Stomach (tissue), 9 donors: ENCODE measurements around the gene CAPZB. TPM values are rescaled to one million over a fixed set of nuclear protein-coding genes. Genes with fewer than 3 reads are reported as not detected.

Source experiments
- DNase-seq, 2 donors: peaks; one replicate each; pipeline versions ENCODE4 v3.0.0 to v3.0.0-alpha.2; 2013 to 2019
- H3K27ac ChIP-seq, 5 donors: fragments of 200-600 bp in 4 of 5; sonication (generic) in 4 of 5; one replicate each; pipeline ENCODE4 v1.5.1; 2013 to 2019; ENCODE audit warnings: mild to moderate bottlenecking in 1 of 5, moderate library complexity in 1 of 5
- H3K27me3 ChIP-seq, 3 donors: fragments of 200-600 bp; sonication (generic); one replicate each; pipeline ENCODE4 v1.5.1; 2017 to 2019; ENCODE audit warnings: mixed run types in 1 of 3
- H3K36me3 ChIP-seq, 4 donors: fragments of 200-600 bp; sonication (generic); 1 replicate in 3 of 4; 2 replicates in 1 of 4; pipeline ENCODE4 v1.5.1; 2016 to 2019
- H3K4me1 ChIP-seq, 4 donors: fragments of 200-600 bp; sonication (generic); one replicate each; pipeline ENCODE4 v1.5.1; 2016 to 2019
- H3K4me3 ChIP-seq, 4 donors: fragments of 200-600 bp; sonication (generic) in 3 of 4; one replicate each; pipeline ENCODE4 v1.5.1; 2016 to 2019; ENCODE audit warnings: mild to moderate bottlenecking in 1 of 4
- H3K9me3 ChIP-seq, 4 donors: fragments of 200-600 bp; sonication (generic); one replicate each; pipeline ENCODE4 v1.5.1; 2016 to 2019
- CTCF ChIP-seq, 7 experiments: fragments of 450-650 bp in 4 of 7; fragments of 200-600 bp in 3 of 7; sonication (generic) in 3 of 7; IDR thresholded peaks; one replicate each; pipeline ENCODE4 v1.5.1; 2016 to 2019; ENCODE audit warnings: antibody characterized with exemption in 7 of 7, control low read depth in 2 of 7, mild to moderate bottlenecking in 1 of 7
- EP300 ChIP-seq: sonication (generic); formaldehyde crosslinking; IDR thresholded peaks from one replicate; pipeline ENCODE4 v1.6.1; 2017; ENCODE audit warnings: antibody characterized with exemption
- POLR2A ChIP-seq, 4 donors: fragments of 450-650 bp; IDR thresholded peaks; one replicate each; pipeline ENCODE4 v1.6.1; 2016; ENCODE audit warnings: antibody characterized with exemption in 4 of 4, control low read depth in 2 of 4, mild to moderate bottlenecking in 1 of 4, moderate library complexity in 1 of 4
- POLR2AphosphoS5 ChIP-seq, 3 donors: sonication (generic); formaldehyde crosslinking; IDR thresholded peaks; one replicate each; pipeline ENCODE4 v1.6.1; 2016; ENCODE audit warnings: antibody characterized with exemption in 3 of 3
- WGBS, 5 donors: extraction: QIAGEN DNeasy Blood & Tissue Kit in 3 of 5; methylation state at CpG; one replicate each; pipeline versions ENCODE4 v1.1.5 to v1.1.7; 2013 to 2018; 5-methylcytosine and 5-hydroxymethylcytosine counted together
- intact Hi-C: fragments of 100-400 bp; cut with DNase I; formaldehyde crosslinking; loops from one replicate; pipeline ENCODE4 v1.15.1; 2023; ENCODE audit warnings: low total_unique reads
- polyA plus RNA-seq, 3 donors: library from polyadenylated mRNA; stranded (reverse); fragments of 200-250 nt; gene quantifications; one replicate each; pipeline ENCODE4 v1.2.3, GENCODE V29; 2013
- total RNA-seq, 5 donors: library from RNA; depleted of rRNA; stranded (reverse); fragments of >200 nt; gene quantifications; one replicate each; pipeline versions ENCODE4 v1.1.0 to v1.2.3, GENCODE V29; 2014 to 2016
- donor health status: healthy with polysubstance abuse.
- donor health status: Bipolar disorder and iron deficiency.
- donor health status: healthy.

CAPZB gene
- total and polyA plus RNA-seq, 8 donors, result 84.9 to 345 (median 155) TPM

DNA sequence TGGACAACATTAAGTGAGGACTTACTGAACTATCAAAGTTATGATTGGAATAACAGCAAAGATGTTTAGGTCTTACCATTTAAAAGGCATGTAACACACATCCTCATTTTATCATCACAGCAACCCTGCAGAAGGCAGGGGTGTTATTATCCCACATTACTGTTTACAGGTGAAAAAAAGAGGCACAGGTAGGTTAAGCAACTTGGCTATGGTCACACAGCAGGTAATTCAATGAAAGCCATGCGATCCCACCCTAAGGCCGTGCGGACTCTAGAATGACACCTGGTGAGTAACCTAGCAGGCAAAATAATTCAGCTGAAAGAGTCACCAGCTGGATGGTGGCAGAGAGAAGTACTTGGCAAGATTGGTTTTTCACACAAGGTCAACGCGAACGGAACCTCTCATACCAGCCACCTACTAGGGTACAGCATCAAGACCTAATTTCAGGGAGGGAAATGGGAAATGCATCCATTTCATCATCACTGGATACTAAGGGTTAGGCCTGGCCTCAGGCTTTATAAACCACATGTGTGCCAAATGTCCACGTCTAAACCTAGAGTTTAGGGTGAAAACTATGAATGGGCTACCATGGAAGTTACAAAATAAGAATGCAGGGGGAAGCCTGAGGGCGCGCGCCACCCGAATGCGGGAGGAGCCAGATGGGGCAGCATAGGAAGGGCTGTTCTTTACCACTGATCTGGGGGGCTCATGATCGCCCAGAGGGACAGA, 88.0 kb downstream of the CAPZB start:
- intact Hi-C loops, result no loop called here
- Histone ChIP-seq H3K36me3 (peaks cover 3 to 29% (median 18%) of the 10 kb centered on the region in 4 donors), H3K4me1 (peaks cover 29 to 98% (median 61%) of the 10 kb centered on the region in 4 donors)

GRCh38 chr1:19396280-19396679, 89.1 kb downstream of the CAPZB start:
- no peak overlapping the region for H3K4me3 ChIP-seq
- H3K36me3 ChIP-seq, result peaks cover 3 to 29% (median 18%) of the 10 kb centered on the region in 4 donors
- H3K27ac ChIP-seq, result peak overlapping the region in 1 of 5 donors; percentile 41
- no peak for DNase-seq
- H3K27me3 ChIP-seq, result no peaks in the 10 kb centered on the region
- H3K4me1 ChIP-seq, result peaks cover 29 to 98% (median 61%) of the 10 kb centered on the region in 4 donors
- TF ChIP-seq POLR2AphosphoS5 (IDR thresholded peaks at IDR 0.05) (no peak), CTCF (IDR thresholded peaks at IDR 0.05) (no peak), EP300 (no peak), POLR2A (IDR thresholded peaks at IDR 0.05) (no peak)
- intact Hi-C loops, result no loop called here
- 91 to 97% (median 93%) methylated on average over 13 of the region's 13 CpGs for WGBS, 5 donors
- H3K9me3 ChIP-seq, result no peaks in the 10 kb centered on the region

More for the DNA sequence above, 88.0 kb downstream of the CAPZB start:
- peak overlapping the region in 4 of 5 donors; percentile 52 to 76 (median 66) for H3K27ac ChIP-seq
- TF ChIP-seq CTCF (IDR thresholded peaks at IDR 0.05) (no peak), POLR2A (IDR thresholded peaks at IDR 0.05) (no peak), EP300 (no peak), POLR2AphosphoS5 (IDR thresholded peaks at IDR 0.05) (no peak)
- no peaks in the 10 kb centered on the region for H3K27me3 ChIP-seq
- no peak for DNase-seq
- H3K4me3 ChIP-seq, result no peak overlapping the region
- H3K9me3 ChIP-seq, result no peaks in the 10 kb centered on the region
- WGBS, 5 donors, result 88 to 94% (median 93%) methylated on average over 13 of the region's 13 CpGs

- Histone ChIP-seq H3K4me1 (peaks cover 27 to 98% (median 61%) of the 10 kb centered on the region in 4 donors), H3K36me3 (peaks cover 3 to 29% (median 18%) of the 10 kb centered on the region in 4 donors)
These were observed 89.6 kb downstream of the CAPZB start for GRCh38 chr1:19395678-19396192.

DNA sequence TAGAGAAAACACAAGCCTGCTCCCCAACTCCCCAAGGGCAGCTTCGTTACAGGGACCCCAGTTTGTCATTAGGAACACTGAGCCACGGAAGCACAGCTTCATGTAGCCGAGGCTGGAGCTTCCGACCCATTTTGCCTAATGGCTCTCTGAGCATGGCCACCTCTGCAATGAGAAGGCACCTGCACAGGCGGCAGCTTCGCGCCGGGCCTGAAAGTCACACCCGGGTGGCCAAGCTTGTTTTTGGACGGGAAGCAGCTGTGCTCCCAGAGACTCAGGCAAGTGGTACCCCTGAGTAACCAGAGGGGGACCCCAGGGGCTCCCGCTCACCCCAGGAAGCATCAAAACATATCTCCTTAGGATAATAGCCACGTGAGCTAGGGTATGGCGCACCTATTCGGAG, 92.3 kb downstream of the CAPZB start:
- Histone ChIP-seq H3K4me3 (no peak overlapping the region), H3K4me1 (peaks cover 32 to 98% (median 67%) of the 10 kb centered on the region in 4 donors), H3K27ac (peak overlapping the region in 3 of 5 donors; percentile 76 to 82 (median 81)), H3K9me3 (no peaks in the 10 kb centered on the region), H3K36me3 (peaks cover 3 to 24% (median 15%) of the 10 kb centered on the region in 4 donors), H3K27me3 (no peaks in the 10 kb centered on the region)
- 81 to 93% (median 85%) methylated on average over 5 to 14 of the region's 14 CpGs for WGBS, 5 donors
- no peak for DNase-seq
- intact Hi-C loops, result no loop called here
- TF ChIP-seq CTCF (IDR thresholded peaks at IDR 0.05) (no peak), POLR2A (IDR thresholded peaks at IDR 0.05) (no peak), EP300 (no peak), POLR2AphosphoS5 (IDR thresholded peaks at IDR 0.05) (no peak)

More at GRCh38 chr1:19395678-19396192, 89.6 kb downstream of the CAPZB start:
- Histone ChIP-seq H3K27ac (peak overlapping the region in 2 of 5 donors; percentile 24 to 41), H3K27me3 (no peaks in the 10 kb centered on the region), H3K9me3 (no peaks in the 10 kb centered on the region), H3K4me3 (no peak overlapping the region)
- TF ChIP-seq CTCF (IDR thresholded peaks at IDR 0.05) (no peak), POLR2A (IDR thresholded peaks at IDR 0.05) (no peak), EP300 (no peak), POLR2AphosphoS5 (IDR thresholded peaks at IDR 0.05) (no peak)
- intact Hi-C loops, result no loop called here
- no peak for DNase-seq
- 75 to 88% (median 80%) methylated on average over 7 to 16 of the region's 16 CpGs for WGBS, 5 donors
